ENCODE measurements around the gene METTL16.

METTL16 gene

DNA sequence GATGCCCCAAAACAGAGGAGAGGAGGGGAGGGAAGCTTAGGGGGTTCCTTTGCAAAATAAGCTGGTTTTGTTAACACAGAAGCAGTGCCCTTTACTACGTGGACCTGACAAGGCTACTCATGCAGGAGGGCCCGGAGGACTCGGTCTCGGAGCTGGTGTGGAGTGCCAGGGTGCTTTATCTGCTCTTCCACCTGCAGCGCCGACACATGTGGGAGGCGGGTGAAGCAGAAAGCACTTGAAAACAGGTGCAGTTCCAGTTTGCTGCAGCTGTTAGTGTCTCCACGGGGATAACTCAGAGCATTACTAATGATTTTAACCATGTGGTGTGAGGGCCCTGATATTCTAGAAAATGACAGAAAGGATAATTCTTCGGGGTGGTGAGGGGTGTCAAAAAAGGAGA is 75.8 kb downstream of the METTL16 start:
- Histone ChIP-seq H3K9ac (ENCODE audit: low read length) (no peak overlapping the region), H3K36me3 (ENCODE audit: low read length) (peaks cover under 1% of the 10 kb centered on the region; the same call in 1 of the 2 replicates)
- TF ChIP-seq EZH2phosphoT487 (conservative IDR thresholded peaks at IDR 0.05; ENCODE audit: low read length) = no peak
- TF ChIP-seq, protein P1, sequence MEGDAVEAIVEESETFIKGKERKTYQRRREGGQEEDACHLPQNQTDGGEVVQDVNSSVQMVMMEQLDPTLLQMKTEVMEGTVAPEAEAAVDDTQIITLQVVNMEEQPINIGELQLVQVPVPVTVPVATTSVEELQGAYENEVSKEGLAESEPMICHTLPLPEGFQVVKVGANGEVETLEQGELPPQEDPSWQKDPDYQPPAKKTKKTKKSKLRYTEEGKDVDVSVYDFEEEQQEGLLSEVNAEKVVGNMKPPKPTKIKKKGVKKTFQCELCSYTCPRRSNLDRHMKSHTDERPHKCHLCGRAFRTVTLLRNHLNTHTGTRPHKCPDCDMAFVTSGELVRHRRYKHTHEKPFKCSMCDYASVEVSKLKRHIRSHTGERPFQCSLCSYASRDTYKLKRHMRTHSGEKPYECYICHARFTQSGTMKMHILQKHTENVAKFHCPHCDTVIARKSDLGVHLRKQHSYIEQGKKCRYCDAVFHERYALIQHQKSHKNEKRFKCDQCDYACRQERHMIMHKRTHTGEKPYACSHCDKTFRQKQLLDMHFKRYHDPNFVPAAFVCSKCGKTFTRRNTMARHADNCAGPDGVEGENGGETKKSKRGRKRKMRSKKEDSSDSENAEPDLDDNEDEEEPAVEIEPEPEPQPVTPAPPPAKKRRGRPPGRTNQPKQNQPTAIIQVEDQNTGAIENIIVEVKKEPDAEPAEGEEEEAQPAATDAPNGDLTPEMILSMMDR (IDR thresholded peaks at IDR 0.05; ENCODE audit: insufficient read depth, low read length, poor library complexity, severe bottlenecking) = no peak

DNA sequence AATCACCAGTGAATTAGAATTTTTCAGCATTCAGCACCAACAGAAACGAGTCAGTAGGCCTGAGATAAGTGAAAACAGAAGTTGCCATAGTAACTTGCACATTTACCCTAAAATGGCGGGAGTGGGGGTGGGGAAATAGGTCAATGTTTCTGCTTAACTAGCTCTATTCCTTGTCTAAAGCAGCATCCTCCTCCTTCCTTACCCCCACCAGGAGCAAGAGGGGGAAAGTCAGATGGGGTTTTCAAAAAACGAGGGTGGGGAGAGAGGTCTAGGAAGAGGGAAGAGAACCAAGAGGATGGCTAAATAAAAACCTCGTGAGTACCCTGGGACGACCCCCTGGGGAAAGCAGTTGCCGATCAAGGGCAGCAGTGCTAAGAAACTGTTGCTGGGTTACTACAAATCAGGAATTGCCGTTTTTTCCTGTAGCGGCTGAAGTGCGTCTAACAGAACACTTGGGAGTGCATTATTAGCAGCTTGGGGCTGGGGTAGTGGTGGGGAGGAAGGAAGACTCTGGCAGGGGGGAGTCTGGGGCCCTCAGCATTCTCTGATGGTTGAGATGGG is 76.4 kb downstream of the METTL16 start:
- H3K4me3 ChIP-seq (ENCODE audit: insufficient read depth, low read length, poor library complexity, severe bottlenecking) = no peak overlapping the region
- H3K9me3 ChIP-seq (ENCODE audit: insufficient read depth, low read length) = no peaks in the 10 kb centered on the region
- H3K27ac ChIP-seq (ENCODE audit: low read depth, low read length) = no peak overlapping the region
- no peaks in the 10 kb centered on the region for H3K9me2 ChIP-seq (replicated peaks; ENCODE audit: insufficient read depth, low read length)
- H3K36me3 ChIP-seq (ENCODE audit: low read length) = no peaks in the 10 kb centered on the region; the same call in 1 of the 2 replicates
- H3K4me2 ChIP-seq (ENCODE audit: low read depth, low read length, poor library complexity, severe bottlenecking) = no peak overlapping the region
- no peak overlapping the region for H2AFZ ChIP-seq (ENCODE audit: low read depth, low read length, severe bottlenecking)
- H3F3A ChIP-seq (ENCODE audit: insufficient read depth) = no peaks in the 10 kb centered on the region
- H3K9ac ChIP-seq (ENCODE audit: low read length) = no peak overlapping the region
- no peak for TF ChIP-seq EZH2phosphoT487 (conservative IDR thresholded peaks at IDR 0.05; ENCODE audit: low read length)
- TF ChIP-seq, protein P1 (IDR thresholded peaks at IDR 0.05; ENCODE audit: insufficient read depth, low read length, poor library complexity, severe bottlenecking) = no peak
- no peaks in the 10 kb centered on the region for H3K79me2 ChIP-seq (ENCODE audit: insufficient read depth, low read length)
- H4K20me1 ChIP-seq (ENCODE audit: low read depth, low read length) = no peaks in the 10 kb centered on the region
- H3K27me3 ChIP-seq (ENCODE audit: low read length) = no peaks in the 10 kb centered on the region

More for the DNA sequence above, 75.8 kb downstream of the METTL16 start:
- Histone ChIP-seq H2AFZ (ENCODE audit: low read depth, low read length, severe bottlenecking) (no peak overlapping the region), H3K4me3 (ENCODE audit: insufficient read depth, low read length, poor library complexity, severe bottlenecking) (no peak overlapping the region), H3K9me3 (ENCODE audit: insufficient read depth, low read length) (no peaks in the 10 kb centered on the region), H3K27me3 (ENCODE audit: low read length) (no peaks in the 10 kb centered on the region), H3K27ac (ENCODE audit: low read depth, low read length) (no peak overlapping the region), H3K4me2 (ENCODE audit: low read depth, low read length, poor library complexity, severe bottlenecking) (no peak overlapping the region), H4K20me1 (ENCODE audit: low read depth, low read length) (no peaks in the 10 kb centered on the region), H3K79me2 (ENCODE audit: insufficient read depth, low read length) (no peaks in the 10 kb centered on the region), H3K9me2 (replicated peaks; ENCODE audit: insufficient read depth, low read length) (no peaks in the 10 kb centered on the region), H3F3A (ENCODE audit: insufficient read depth) (no peaks in the 10 kb centered on the region)

DNA sequence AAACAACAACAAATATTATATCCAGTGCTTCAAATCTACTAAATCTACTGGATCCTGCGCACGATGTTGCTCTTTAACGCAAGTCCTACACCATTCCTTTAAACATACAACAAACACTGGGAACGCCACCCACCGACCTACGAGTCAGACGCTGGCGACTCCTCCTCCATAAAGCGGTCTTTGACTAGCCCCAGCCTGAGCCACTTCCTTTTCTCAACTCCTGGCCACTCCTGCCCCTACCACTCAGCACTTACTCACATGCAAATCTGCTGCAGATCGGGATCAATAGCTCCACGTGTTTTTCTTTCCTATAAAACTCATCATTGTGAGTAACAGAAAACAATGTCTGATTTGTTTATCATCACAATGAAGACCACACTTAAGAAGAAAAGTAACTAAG is 78.0 kb downstream of the METTL16 start:
- no peak for TF ChIP-seq EZH2phosphoT487 (conservative IDR thresholded peaks at IDR 0.05; ENCODE audit: low read length)
- TF ChIP-seq, protein P1 (IDR thresholded peaks at IDR 0.05; ENCODE audit: insufficient read depth, low read length, poor library complexity, severe bottlenecking) = no peak
- Histone ChIP-seq H3K27ac (ENCODE audit: low read depth, low read length) (no peak overlapping the region), H3K36me3 (ENCODE audit: low read length) (no peaks in the 10 kb centered on the region)

More for the DNA sequence above, 78.0 kb downstream of the METTL16 start:
- Histone ChIP-seq H4K20me1 (ENCODE audit: low read depth, low read length) (no peaks in the 10 kb centered on the region), H3K79me2 (ENCODE audit: insufficient read depth, low read length) (no peaks in the 10 kb centered on the region), H2AFZ (ENCODE audit: low read depth, low read length, severe bottlenecking) (no peak overlapping the region), H3K27me3 (ENCODE audit: low read length) (no peaks in the 10 kb centered on the region), H3K9ac (ENCODE audit: low read length) (no peak overlapping the region), H3K4me3 (ENCODE audit: insufficient read depth, low read length, poor library complexity, severe bottlenecking) (no peak overlapping the region), H3K4me2 (ENCODE audit: low read depth, low read length, poor library complexity, severe bottlenecking) (no peak overlapping the region), H3K9me3 (ENCODE audit: insufficient read depth, low read length) (no peaks in the 10 kb centered on the region), H3K9me2 (replicated peaks; ENCODE audit: insufficient read depth, low read length) (no peaks in the 10 kb centered on the region), H3F3A (ENCODE audit: insufficient read depth) (no peaks in the 10 kb centered on the region)
